ENCODE measurements around the gene TSPAN18.

- no peak for TF ChIP-seq CTCF (IDR thresholded peaks at IDR 0.05)
- no peak for TF ChIP-seq POLR2AphosphoS5 (IDR thresholded peaks at IDR 0.05; ENCODE audit: low read depth, low read length)
- no peak for TF ChIP-seq SIN3A (IDR thresholded peaks at IDR 0.05; ENCODE audit: borderline replicate concordance, insufficient read depth, low read depth, low read length)
- TF ChIP-seq REST (IDR thresholded peaks at IDR 0.05; ENCODE audit: insufficient read depth in 1 of 2, low read depth in 2 of 2, low read length in 1 of 2), result no peak
- no peak for TF ChIP-seq TCF7L2 (IDR thresholded peaks at IDR 0.05; ENCODE audit: low read depth, low read length)
Observed at GRCh38 chr11:44780940-44781631, 54.3 kb downstream of the TSPAN18 start.

All from Panc1 (cell line).